Measurements from ENCODE around the gene EMX1. TPM values are rescaled to one million over a fixed set of nuclear protein-coding genes. Genes with fewer than 3 reads are reported as not detected.

Gene EMX1
- total RNA-seq, 1 experiment from 2014 or later, result not detected

- Histone ChIP-seq H3K4me3 (ENCODE audit: low read length) (no peak overlapping the region), H3K4me1 (ENCODE audit: insufficient read depth, low read length) (no peaks in the 10 kb centered on the region), H3K9me3 (ENCODE audit: low read length) (no peaks in the 10 kb centered on the region), H3K79me2 (ENCODE audit: low read length) (no peaks in the 10 kb centered on the region), H2AFZ (ENCODE audit: low read length) (no peak overlapping the region), H3K36me3 (ENCODE audit: low read depth, low read length) (no peaks in the 10 kb centered on the region), H3K27ac (ENCODE audit: low read length) (no peak overlapping the region), H3K27me3 (ENCODE audit: low read length) (no peaks in the 10 kb centered on the region), H3K9me2 (replicated peaks; ENCODE audit: low read length) (no peaks in the 10 kb centered on the region), H3K9ac (ENCODE audit: low read length) (no peak overlapping the region), H3K4me2 (ENCODE audit: low read length) (no peak overlapping the region), H4K20me1 (ENCODE audit: low read length) (no peaks in the 10 kb centered on the region), H3F3A (ENCODE audit: low read length, unreplicated experiment) (no peaks in the 10 kb centered on the region)
- DNase-seq (no peak), ATAC-seq (no peak)
- BruUV-seq (replicated peaks), result no TSS peak
- POLR2A ChIA-PET (ENCODE audit: unreplicated experiment), result no interaction called here
- TF ChIP-seq CTCF (conservative IDR thresholded peaks at IDR 0.05; ENCODE audit: low read depth, low read length), result no peak
- no peak for TF ChIP-seq EZH2 (IDR thresholded peaks at IDR 0.05; ENCODE audit: low read length, unreplicated experiment)
- no peak for TF ChIP-seq EZH2phosphoT487 (IDR thresholded peaks at IDR 0.05; ENCODE audit: borderline replicate concordance, low read length)
- CTCF ChIA-PET, result no interaction called here
- intact Hi-C loops (cut with micrococcal nuclease), result no loop called here
Measured at GRCh38 chr2:72955228-72956049, 38.1 kb downstream of the EMX1 start.

GRCh38 chr2:72956050-72956395 lies 38.7 kb downstream of the EMX1 start:
- ATAC-seq, result no peak
- ChIA-PET POLR2A (ENCODE audit: unreplicated experiment) (no interaction called here), CTCF (no interaction called here)
- DNase-seq, result no peak
- TF ChIP-seq CTCF (conservative IDR thresholded peaks at IDR 0.05; ENCODE audit: low read depth, low read length) (no peak), EZH2phosphoT487 (IDR thresholded peaks at IDR 0.05; ENCODE audit: borderline replicate concordance, low read length) (no peak), EZH2 (IDR thresholded peaks at IDR 0.05; ENCODE audit: low read length, unreplicated experiment) (no peak)
- BruUV-seq (replicated peaks), result no TSS peak
- Histone ChIP-seq H3K9me3 (ENCODE audit: low read length) (no peaks in the 10 kb centered on the region), H3K79me2 (ENCODE audit: low read length) (no peaks in the 10 kb centered on the region), H3K9ac (ENCODE audit: low read length) (no peak overlapping the region), H2AFZ (ENCODE audit: low read length) (no peak overlapping the region), H3K4me2 (ENCODE audit: low read length) (no peak overlapping the region), H3K27me3 (ENCODE audit: low read length) (no peaks in the 10 kb centered on the region), H3K36me3 (ENCODE audit: low read depth, low read length) (no peaks in the 10 kb centered on the region), H3K4me1 (ENCODE audit: insufficient read depth, low read length) (no peaks in the 10 kb centered on the region), H4K20me1 (ENCODE audit: low read length) (no peaks in the 10 kb centered on the region), H3K27ac (ENCODE audit: low read length) (no peak overlapping the region), H3K9me2 (replicated peaks; ENCODE audit: low read length) (no peaks in the 10 kb centered on the region), H3F3A (ENCODE audit: low read length, unreplicated experiment) (no peaks in the 10 kb centered on the region), H3K4me3 (ENCODE audit: low read length) (no peak overlapping the region)
- intact Hi-C loops (cut with micrococcal nuclease), result no loop called here

- H2AFZ ChIP-seq (ENCODE audit: low read length), result no peak overlapping the region
- H3K27me3 ChIP-seq (ENCODE audit: low read length), result no peaks in the 10 kb centered on the region
- intact Hi-C loops (cut with micrococcal nuclease), result no loop called here
- no peaks in the 10 kb centered on the region for H3K9me3 ChIP-seq (ENCODE audit: low read length)
- H3K9me2 ChIP-seq (replicated peaks; ENCODE audit: low read length), result no peaks in the 10 kb centered on the region
- H3K9ac ChIP-seq (ENCODE audit: low read length), result no peak overlapping the region
- POLR2A ChIA-PET (ENCODE audit: unreplicated experiment), result no interaction called here
- no TSS peak for BruUV-seq (replicated peaks)
- DNase-seq (no peak), ATAC-seq (no peak)
- no peak overlapping the region for H3K27ac ChIP-seq (ENCODE audit: low read length)
- no peaks in the 10 kb centered on the region for H3K36me3 ChIP-seq (ENCODE audit: low read depth, low read length)
- no peaks in the 10 kb centered on the region for H3K4me1 ChIP-seq (ENCODE audit: insufficient read depth, low read length)
- H3K79me2 ChIP-seq (ENCODE audit: low read length), result no peaks in the 10 kb centered on the region
- TF ChIP-seq EZH2 (IDR thresholded peaks at IDR 0.05; ENCODE audit: low read length, unreplicated experiment), result no peak
- TF ChIP-seq CTCF (conservative IDR thresholded peaks at IDR 0.05; ENCODE audit: low read depth, low read length), result no peak
- no peak for TF ChIP-seq EZH2phosphoT487 (IDR thresholded peaks at IDR 0.05; ENCODE audit: borderline replicate concordance, low read length)
- no peak overlapping the region for H3K4me2 ChIP-seq (ENCODE audit: low read length)
- H4K20me1 ChIP-seq (ENCODE audit: low read length), result no peaks in the 10 kb centered on the region
- no peak overlapping the region for H3K4me3 ChIP-seq (ENCODE audit: low read length)
- no peaks in the 10 kb centered on the region for H3F3A ChIP-seq (ENCODE audit: low read length, unreplicated experiment)
- CTCF ChIA-PET, result no interaction called here
Measured at GRCh38 chr2:72956936-72957335, 39.6 kb downstream of the EMX1 start.
